Astrocyte of the cerebellum (primary cell): ENCODE results near the gene NRK.

Experiments
- DNase-seq: peaks from one replicate; pipeline ENCODE4 v3.0.0-alpha.2; 2011; ENCODE audit warnings: low read depth
- H3K4me3 ChIP-seq: 2 replicates; pipeline ENCODE4 v1.5.1; 2011; ENCODE audit warnings: mild to moderate bottlenecking, low read depth, low read length, moderate library complexity
- CTCF ChIP-seq: IDR thresholded peaks from 2 replicates; pipeline ENCODE4 v1.5.1; 2012; ENCODE audit warnings: low read length, low read depth, moderate library complexity, mild to moderate bottlenecking; ENCODE audit errors: missing control alignments
- in situ Hi-C: cut with HindIII; loops from 2 replicates; pipeline ENCODE4 v1.10.0; 2017; ENCODE audit warnings: low sequenced_read_pairs

NRK gene

GRCh38 chrX:105816517-105816916 lies 5.8 kb upstream of the NRK start:
- no peak for TF ChIP-seq CTCF
- DNase-seq, result no peak
- in situ Hi-C loops, result no loop called here
- H3K4me3 ChIP-seq, result no peak overlapping the region

- no peak for TF ChIP-seq CTCF
- in situ Hi-C loops, result no loop called here
- H3K4me3 ChIP-seq, result no peak overlapping the region
- DNase-seq, result no peak
These were observed 2.1 kb upstream of the NRK start for GRCh38 chrX:105820247-105820646.

- DNase-seq, result peak; percentile 12
- in situ Hi-C loops, result no loop called here
- no peak for TF ChIP-seq CTCF
- H3K4me3 ChIP-seq, result peak overlapping the region; percentile 42
These were observed 743 bp upstream of the NRK start for GRCh38 chrX:105821471-105822121.

- in situ Hi-C loops, result no loop called here
- H3K4me3 ChIP-seq, result peak overlapping the region; percentile 42
- no peak for TF ChIP-seq CTCF
- no peak for DNase-seq
These were observed 735 bp downstream of the NRK start for GRCh38 chrX:105823092-105823455.

- TF ChIP-seq CTCF, result no peak
- DNase-seq, result no peak
- in situ Hi-C loops, result loop anchor here (5.0 kb wide), 1 partner anchor 62 kb away; no protein-coding TSS in a partner anchor
- no peak overlapping the region for H3K4me3 ChIP-seq
These were observed 6.7 kb downstream of the NRK start for GRCh38 chrX:105829011-105829410.

- in situ Hi-C loops, result no loop called here
- no peak overlapping the region for H3K4me3 ChIP-seq
- no peak for TF ChIP-seq CTCF
- DNase-seq, result peak; percentile 92
These were observed 14.9 kb downstream of the NRK start for GRCh38 chrX:105837232-105837631.
